ENCODE results near the gene DNAH8.

GRCh38 chr6:38796850-38797249 is 81.7 kb downstream of the DNAH8 start:
- TF ChIP-seq CTCF (IDR thresholded peaks at IDR 0.05) (no peak), POLR2A (IDR thresholded peaks at IDR 0.05) (no peak)

Measured in tibial nerve (tissue), 3 donors.